Measurements from ENCODE around the gene PLEKHA6. TPM values are rescaled to one million over a fixed set of nuclear protein-coding genes. Genes with fewer than 3 reads are reported as not detected.

The PLEKHA6 gene
- total RNA-seq, 2 experiments from 2014 or later: 0.86 to 0.87 TPM

DNA sequence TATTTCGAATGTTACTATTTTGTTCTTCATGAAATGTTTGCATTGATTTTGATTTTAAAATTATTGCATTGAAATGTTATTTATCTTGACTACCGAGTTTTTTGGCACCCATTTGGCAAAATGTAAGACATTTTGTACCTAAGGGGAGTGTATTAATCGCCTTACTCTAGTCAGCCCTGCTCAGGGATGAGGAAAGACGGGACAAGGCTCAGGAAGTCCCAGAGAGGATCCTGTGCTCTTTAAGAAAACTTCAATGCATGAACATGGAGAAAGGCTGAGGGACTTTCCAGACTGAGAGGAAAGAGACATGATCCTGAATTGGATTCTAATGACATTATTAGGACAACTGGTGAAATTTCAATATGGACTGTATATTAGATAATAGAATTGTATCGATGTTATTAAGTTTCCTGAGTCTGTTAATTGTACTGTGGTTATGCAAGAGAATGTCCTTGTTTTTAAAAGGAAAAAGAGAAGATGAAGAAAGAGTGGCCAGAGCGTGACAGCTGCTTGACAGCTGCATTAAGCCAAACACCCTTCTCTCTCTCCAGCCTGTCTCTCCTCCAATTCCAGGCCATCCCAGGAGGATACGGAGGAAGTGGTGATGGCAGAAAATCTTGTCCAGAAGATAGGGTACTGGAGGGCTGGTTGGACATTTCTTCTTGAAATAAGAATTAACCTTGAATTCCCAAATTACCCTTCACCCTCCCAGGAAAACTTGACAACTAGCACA lies 66.0 kb downstream of the PLEKHA6 start:
- CTCF ChIA-PET: interaction anchor here (0.6 kb wide), 1 partner anchor 790 kb away, joined by 3 read pairs; no protein-coding TSS in a partner anchor
- intact Hi-C loops (cut with DNase I, micrococcal nuclease): no loop called here

DNA sequence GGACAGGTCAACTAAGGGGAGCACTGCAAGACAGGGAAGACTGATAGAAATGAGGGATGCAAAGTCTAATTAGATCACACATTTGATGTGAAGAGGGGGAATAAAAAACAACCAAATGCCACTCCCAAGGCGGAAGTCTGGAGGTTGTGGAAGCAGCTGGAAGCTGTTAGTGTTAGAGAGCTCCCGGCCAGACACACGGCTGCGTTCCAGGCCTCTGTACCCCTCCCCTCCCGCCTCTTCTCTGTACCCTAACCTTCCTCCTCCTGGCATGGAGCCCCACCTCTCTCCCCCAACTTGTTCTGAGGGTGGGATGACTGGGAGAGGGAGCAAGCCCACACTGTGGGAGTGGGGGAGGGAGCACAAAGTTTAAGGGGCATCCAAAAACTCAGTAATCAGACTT lies 67.0 kb downstream of the PLEKHA6 start:
- H3K27me3 Mint-ChIP-seq: peaks cover 12% of the 10 kb centered on the region
- no peaks in the 10 kb centered on the region for H3K36me3 Mint-ChIP-seq (ENCODE audit: low read depth)
- POLR2A ChIA-PET: no interaction called here

More for the DNA sequence above, 66.0 kb downstream of the PLEKHA6 start:
- Mint-ChIP-seq H3K4me1 (peaks cover 15% of the 10 kb centered on the region), H3K36me3 (ENCODE audit: low read depth) (no peaks in the 10 kb centered on the region), H3K9me3 (ENCODE audit: low read depth) (no peaks in the 10 kb centered on the region), H3K27ac (no peak overlapping the region), H3K27me3 (peaks cover 12% of the 10 kb centered on the region), H3K4me3 (no peak overlapping the region)
- ATAC-seq: no peak
- POLR2A ChIA-PET: no interaction called here
- DNase-seq: no peak

DNA sequence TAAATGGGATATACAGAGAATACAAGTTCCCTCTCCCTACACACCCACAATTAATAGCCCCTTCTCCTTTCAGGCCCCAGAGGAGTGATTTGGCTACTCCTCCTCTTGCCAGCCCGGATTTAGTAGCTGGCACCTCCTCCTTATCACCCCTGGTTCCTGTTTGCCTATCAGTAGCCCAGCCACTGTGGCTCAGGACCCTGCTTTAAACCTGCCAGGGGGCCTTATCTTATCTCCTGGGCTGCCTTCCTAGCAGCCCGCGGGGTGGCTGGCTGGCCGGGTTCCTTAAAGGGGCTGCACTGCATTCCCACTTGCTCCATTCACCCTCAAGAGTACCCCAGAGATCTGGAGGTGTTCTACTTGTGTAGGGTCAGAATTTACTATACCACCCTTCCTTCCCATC lies 70.4 kb downstream of the PLEKHA6 start:
- DNase-seq (no peak), ATAC-seq (no peak)
- no peak overlapping the region for H3K4me3 Mint-ChIP-seq
- H3K27me3 Mint-ChIP-seq: peaks cover 5% of the 10 kb centered on the region
- no peak overlapping the region for H3K27ac Mint-ChIP-seq
- no peaks in the 10 kb centered on the region for H3K9me3 Mint-ChIP-seq (ENCODE audit: low read depth)
- ChIA-PET CTCF (interaction anchor here (0.8 to 1.5 kb wide), 2 partner anchors 54 to 82 kb away, joined by 4 read pairs; no protein-coding TSS in a partner anchor), POLR2A (no interaction called here)
- intact Hi-C loops (cut with DNase I, micrococcal nuclease): no loop called here
- H3K36me3 Mint-ChIP-seq (ENCODE audit: low read depth): no peaks in the 10 kb centered on the region
- peaks cover 22% of the 10 kb centered on the region for H3K4me1 Mint-ChIP-seq

More for the DNA sequence above, 67.0 kb downstream of the PLEKHA6 start:
- DNase-seq: no peak
- no peak for ATAC-seq
- H3K4me3 Mint-ChIP-seq: no peak overlapping the region
- no peak overlapping the region for H3K27ac Mint-ChIP-seq
- H3K4me1 Mint-ChIP-seq: peaks cover 18% of the 10 kb centered on the region
- intact Hi-C loops (cut with DNase I, micrococcal nuclease): no loop called here
- CTCF ChIA-PET: no interaction called here
- no peaks in the 10 kb centered on the region for H3K9me3 Mint-ChIP-seq (ENCODE audit: low read depth)

DNA sequence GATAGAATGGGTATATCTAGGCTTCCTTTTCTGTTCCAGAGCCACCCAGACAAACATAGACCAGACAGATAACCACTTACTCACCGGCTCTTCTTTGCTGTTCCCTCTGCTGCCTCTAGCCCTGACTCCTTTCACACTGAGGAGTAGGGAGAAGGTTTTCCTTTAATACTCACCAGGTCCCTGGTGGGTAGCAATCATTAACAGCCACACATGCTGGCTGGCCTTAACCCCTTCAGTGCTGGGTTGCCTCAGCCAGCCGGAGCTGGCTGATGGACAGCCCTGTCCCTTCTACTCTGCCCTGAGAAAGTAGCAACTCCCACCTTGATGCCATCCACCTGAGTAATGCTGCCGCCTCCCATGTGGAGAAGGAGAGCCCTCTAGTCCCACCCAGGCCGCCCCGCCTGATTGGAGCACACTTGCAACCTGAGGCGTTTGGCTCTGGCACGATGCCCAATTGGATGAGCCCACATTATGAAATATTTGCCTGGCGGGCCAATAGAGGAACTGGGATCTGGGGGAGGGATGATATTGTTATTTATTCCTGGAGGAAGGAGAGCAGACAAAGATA lies 71.6 kb downstream of the PLEKHA6 start:
- no peak for DNase-seq
- Mint-ChIP-seq H3K27me3 (peaks cover 3% of the 10 kb centered on the region), H3K4me3 (no peak overlapping the region), H3K36me3 (ENCODE audit: low read depth) (no peaks in the 10 kb centered on the region), H3K9me3 (ENCODE audit: low read depth) (no peaks in the 10 kb centered on the region), H3K4me1 (peaks cover 22% of the 10 kb centered on the region), H3K27ac (peak overlapping the region; percentile 48)
- ATAC-seq: no peak
- CTCF ChIA-PET: interaction anchor here (1.5 kb wide), 1 partner anchor 63 kb away, joined by 3 read pairs; no protein-coding TSS in a partner anchor
- intact Hi-C loops (cut with DNase I, micrococcal nuclease): no loop called here
- POLR2A ChIA-PET: no interaction called here

DNA sequence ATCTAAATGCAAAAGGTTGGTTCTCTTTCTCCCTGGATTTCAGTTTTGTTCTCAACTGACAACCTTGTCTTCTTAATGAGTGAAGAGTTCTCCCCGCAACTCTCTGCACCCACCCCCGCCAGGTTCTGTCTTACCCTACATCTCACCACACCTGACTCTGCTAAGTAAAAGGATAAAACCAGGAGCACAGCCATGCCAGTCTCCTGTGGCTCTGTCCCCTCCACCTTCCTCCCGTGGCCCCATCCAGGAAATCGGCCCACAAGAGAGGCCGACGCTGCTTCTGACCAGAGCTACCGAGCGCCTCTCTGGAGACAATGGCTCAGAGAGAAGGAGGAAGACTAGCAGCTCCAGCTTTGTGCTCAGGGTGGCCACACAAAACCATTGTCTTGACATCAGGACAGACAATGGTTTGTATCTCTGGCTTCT lies 72.2 kb downstream of the PLEKHA6 start:
- H3K4me3 Mint-ChIP-seq: no peak overlapping the region
- peak overlapping the region; percentile 2 for H3K27ac Mint-ChIP-seq

DNA sequence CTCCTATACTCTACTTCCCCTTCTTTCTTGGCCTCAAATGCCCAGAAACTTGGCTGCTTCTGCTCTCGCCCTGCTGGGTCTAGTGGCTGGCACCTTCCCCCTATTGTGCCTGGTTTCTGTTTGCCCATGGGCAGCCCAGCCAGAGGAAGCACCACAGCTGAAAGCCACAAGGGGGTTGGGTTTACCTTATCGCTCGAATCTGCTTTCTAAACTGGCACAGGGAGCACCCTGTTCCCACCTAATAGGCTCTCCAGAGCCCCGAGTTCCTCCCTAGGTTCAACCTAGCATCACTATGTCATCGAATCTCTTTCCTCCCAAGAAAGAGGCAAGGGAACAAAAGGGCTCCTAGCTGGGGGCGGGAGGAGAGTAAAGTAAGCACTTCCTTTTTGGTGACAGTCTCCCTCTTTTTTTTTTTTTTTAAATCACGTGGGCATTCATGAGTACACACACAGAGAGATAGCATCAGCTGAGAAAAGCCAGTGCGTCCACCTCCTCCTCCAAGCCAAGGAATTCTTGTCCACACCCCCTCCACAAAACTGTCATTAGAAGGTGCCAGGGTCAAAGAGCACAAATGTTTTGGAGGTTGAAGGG lies 72.8 kb downstream of the PLEKHA6 start:
- DNase-seq (peak; percentile 50), ATAC-seq (peak; percentile 84)
- peaks cover 22% of the 10 kb centered on the region for H3K4me1 Mint-ChIP-seq
- H3K4me3 Mint-ChIP-seq: peak overlapping the region; percentile 50
- no peaks in the 10 kb centered on the region for H3K36me3 Mint-ChIP-seq (ENCODE audit: low read depth)
- H3K9me3 Mint-ChIP-seq (ENCODE audit: low read depth): no peaks in the 10 kb centered on the region
- ChIA-PET CTCF (interaction anchor here (0.6 to 1.5 kb wide), 4 partner anchors 9 to 256 kb away, joined by 3 to 6 read pairs (median 4); no protein-coding TSS in a partner anchor), POLR2A (interaction anchor here (0.6 kb wide), 1 partner anchor 67 kb away, joined by 3 read pairs; no protein-coding TSS in a partner anchor)
- intact Hi-C loops (cut with DNase I, micrococcal nuclease): no loop called here
- peak overlapping the region; percentile 87 for H3K27ac Mint-ChIP-seq
- H3K27me3 Mint-ChIP-seq: peaks cover 3% of the 10 kb centered on the region

More for the DNA sequence above, 72.2 kb downstream of the PLEKHA6 start:
- Mint-ChIP-seq H3K9me3 (ENCODE audit: low read depth) (no peaks in the 10 kb centered on the region), H3K4me1 (peaks cover 22% of the 10 kb centered on the region), H3K27me3 (peaks cover 3% of the 10 kb centered on the region), H3K36me3 (ENCODE audit: low read depth) (no peaks in the 10 kb centered on the region)
- ATAC-seq (no peak), DNase-seq (peak; percentile 11)
- POLR2A ChIA-PET: interaction anchor here (0.6 kb wide), 1 partner anchor 67 kb away, joined by 3 read pairs; no protein-coding TSS in a partner anchor
- CTCF ChIA-PET: interaction anchor here (0.7 to 1.5 kb wide), 3 partner anchors 9 to 256 kb away, joined by 3 to 6 read pairs (median 4); no protein-coding TSS in a partner anchor
- intact Hi-C loops (cut with DNase I, micrococcal nuclease): no loop called here

DNA sequence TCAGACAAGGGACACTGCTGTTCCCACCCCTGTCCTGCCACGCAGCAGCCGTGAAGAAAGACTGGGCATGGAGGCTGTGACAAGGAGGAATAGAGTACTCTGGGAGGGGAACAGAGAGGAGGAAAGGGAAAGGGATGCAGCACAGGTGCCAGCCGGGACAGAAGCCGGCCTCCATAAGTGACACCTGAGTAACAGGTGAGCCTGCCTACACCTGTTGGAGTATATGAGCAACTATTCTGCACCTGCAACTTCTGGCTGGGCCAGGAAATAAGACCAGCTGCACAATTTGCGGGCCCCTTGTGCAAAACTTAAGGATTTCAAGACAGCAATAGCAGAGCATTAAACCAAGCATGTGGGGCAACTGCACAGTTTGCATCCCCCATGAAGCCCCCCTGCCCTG lies 73.4 kb downstream of the PLEKHA6 start:
- intact Hi-C loops (cut with DNase I, micrococcal nuclease): no loop called here
- H3K9me3 Mint-ChIP-seq (ENCODE audit: low read depth): no peaks in the 10 kb centered on the region
- H3K27ac Mint-ChIP-seq: no peak overlapping the region
- CTCF ChIA-PET: interaction anchor here (0.6 kb wide), 2 partner anchors 68 to 137 kb away, joined by 3 read pairs; no protein-coding TSS in a partner anchor
- DNase-seq (no peak), ATAC-seq (no peak)
- H3K36me3 Mint-ChIP-seq (ENCODE audit: low read depth): no peaks in the 10 kb centered on the region
- H3K27me3 Mint-ChIP-seq: peaks cover 3% of the 10 kb centered on the region
- H3K4me1 Mint-ChIP-seq: peaks cover 22% of the 10 kb centered on the region
- POLR2A ChIA-PET: no interaction called here
- no peak overlapping the region for H3K4me3 Mint-ChIP-seq

DNA sequence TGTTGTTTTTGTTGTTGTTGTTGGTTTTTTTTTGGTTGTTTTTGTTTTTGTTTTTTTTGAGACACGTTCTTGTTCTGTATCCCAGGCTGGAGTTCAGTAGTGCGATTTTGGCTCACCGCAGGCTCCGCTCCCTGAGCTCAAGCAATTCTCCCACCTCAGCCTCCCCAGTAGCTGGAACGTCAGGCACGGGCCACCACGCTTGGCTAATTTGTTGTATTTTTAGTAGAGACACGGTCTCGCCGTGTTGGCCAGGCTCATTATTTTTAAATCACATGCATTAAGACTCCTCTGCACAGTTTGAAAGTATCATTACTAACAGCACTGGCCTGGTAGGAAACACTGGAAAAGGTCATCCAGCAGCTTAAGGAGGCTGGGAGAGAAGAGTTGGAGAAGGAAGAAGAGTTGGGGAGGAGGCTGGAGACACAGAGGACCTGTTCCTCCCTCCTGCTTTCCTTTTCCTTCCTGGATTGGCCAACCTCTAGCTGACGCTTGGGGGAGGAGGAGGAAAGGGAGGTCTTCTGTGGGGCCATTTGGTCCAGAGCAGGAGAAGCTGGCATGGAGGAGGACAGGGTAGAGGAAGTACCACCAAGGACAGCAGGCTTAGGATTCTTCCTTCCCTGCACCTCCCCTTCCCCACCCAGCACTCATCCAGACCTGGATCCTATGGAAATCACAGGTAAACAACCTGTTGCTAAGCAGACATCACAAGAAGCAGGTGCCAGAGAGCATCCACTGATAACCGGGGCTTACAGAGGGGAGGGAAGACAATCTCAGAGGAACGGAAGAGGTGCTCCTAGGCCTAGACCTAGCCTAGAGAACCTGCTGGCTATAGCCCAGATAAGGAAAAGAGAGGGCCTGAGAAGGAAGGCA lies 74.1 kb downstream of the PLEKHA6 start:
- Mint-ChIP-seq H3K27me3 (peaks cover 4% of the 10 kb centered on the region), H3K27ac (no peak overlapping the region), H3K9me3 (ENCODE audit: low read depth) (no peaks in the 10 kb centered on the region), H3K4me1 (peaks cover 22% of the 10 kb centered on the region), H3K4me3 (no peak overlapping the region), H3K36me3 (ENCODE audit: low read depth) (no peaks in the 10 kb centered on the region)
- ChIA-PET POLR2A (no interaction called here), CTCF (interaction anchor here (0.6 to 0.7 kb wide), 2 partner anchors 26 to 69 kb away, joined by 3 to 5 read pairs; no protein-coding TSS in a partner anchor)
- ATAC-seq (no peak), DNase-seq (no peak)
- intact Hi-C loops (cut with DNase I, micrococcal nuclease): no loop called here

DNA sequence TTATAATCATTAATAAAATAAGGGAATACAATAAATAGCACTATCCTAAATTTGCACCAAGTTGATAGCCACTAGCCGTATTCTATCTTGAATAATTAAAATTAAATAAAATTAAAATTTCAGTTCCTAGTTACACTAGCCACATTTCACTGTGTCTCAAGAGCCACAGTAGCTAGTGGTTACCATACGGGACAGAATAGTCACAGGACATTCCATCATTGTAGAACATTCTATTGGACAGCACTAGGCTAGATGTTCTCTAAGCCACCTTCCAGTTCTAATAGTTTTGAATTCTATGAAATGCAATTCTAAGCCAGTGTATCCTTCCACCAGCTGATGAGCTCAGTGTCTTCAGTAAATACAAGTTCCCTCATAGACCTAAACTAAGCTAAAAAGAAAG lies 74.8 kb downstream of the PLEKHA6 start:
- Mint-ChIP-seq H3K4me1 (peaks cover 22% of the 10 kb centered on the region), H3K27ac (no peak overlapping the region), H3K9me3 (ENCODE audit: low read depth) (no peaks in the 10 kb centered on the region), H3K36me3 (ENCODE audit: low read depth) (no peaks in the 10 kb centered on the region), H3K27me3 (peaks cover 2% of the 10 kb centered on the region), H3K4me3 (no peak overlapping the region)
- no peak for DNase-seq
- intact Hi-C loops (cut with DNase I, micrococcal nuclease): no loop called here
- POLR2A ChIA-PET: no interaction called here
- ATAC-seq: no peak
- CTCF ChIA-PET: interaction anchor here (0.7 kb wide), 2 partner anchors 24 to 27 kb away, joined by 3 to 5 read pairs; no protein-coding TSS in a partner anchor

DNA sequence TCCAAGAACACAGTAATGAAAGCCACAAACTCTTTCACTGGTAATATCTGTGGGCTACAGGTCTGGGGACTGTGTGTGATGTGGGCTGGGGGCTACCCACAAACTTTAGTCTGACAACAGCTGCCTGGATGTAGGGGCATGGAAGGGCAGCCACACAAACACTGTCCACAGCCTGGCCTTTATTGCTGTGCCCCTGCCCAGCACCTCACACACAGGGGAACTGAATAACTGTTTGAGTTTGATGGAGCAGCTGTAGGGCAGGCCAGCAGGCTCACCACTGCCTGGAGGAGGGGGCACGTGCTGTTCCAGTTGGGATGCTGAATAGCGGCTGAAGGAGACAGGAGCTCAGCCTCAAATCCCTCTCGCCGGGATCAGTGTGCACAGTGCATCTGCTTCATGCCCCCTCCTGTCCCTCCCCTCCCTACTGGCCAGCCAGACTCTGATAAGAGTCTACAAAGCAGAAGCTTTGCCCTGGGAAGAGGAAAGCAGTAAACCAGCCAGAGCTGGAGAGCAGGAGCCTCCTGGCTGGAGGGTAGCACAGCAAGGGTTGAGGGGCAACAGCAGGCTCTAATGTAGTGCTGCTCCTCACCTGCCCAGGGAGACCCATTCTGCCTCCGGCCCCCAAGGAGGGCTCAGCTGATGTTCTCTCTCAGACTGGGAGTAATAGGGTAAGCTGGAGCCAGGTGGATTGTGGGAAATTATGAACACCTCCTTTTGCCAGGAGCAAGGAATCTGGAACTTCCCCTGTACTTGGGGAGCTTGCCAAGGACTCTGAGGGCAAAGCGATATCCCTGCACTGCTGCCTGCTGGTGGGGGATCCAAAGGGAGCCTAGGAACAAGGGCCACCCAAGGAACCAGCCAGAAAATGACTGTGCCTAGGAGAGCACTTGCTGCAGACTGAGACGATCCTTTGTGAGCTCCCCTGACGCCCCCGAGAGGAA lies 75.7 kb downstream of the PLEKHA6 start:
- peaks cover 22% of the 10 kb centered on the region for H3K4me1 Mint-ChIP-seq
- POLR2A ChIA-PET: interaction anchor here (0.5 kb wide), 1 partner anchor 80 kb away, joined by 4 read pairs; no protein-coding TSS in a partner anchor
- no peaks in the 10 kb centered on the region for H3K9me3 Mint-ChIP-seq (ENCODE audit: low read depth)
- no peak for DNase-seq
- no peak for ATAC-seq
- no peak overlapping the region for H3K27ac Mint-ChIP-seq
- peaks cover 2% of the 10 kb centered on the region for H3K27me3 Mint-ChIP-seq
- H3K36me3 Mint-ChIP-seq (ENCODE audit: low read depth): no peaks in the 10 kb centered on the region
- no peak overlapping the region for H3K4me3 Mint-ChIP-seq
- intact Hi-C loops (cut with DNase I, micrococcal nuclease): no loop called here
- CTCF ChIA-PET: interaction anchor here (0.6 to 1.9 kb wide), 7 partner anchors 23 to 710 kb away, joined by 3 to 6 read pairs (median 4); partner anchors contain the start of gene GOLT1A

All from activated CD4-positive, alpha-beta T cell treated with anti-CD3 and anti-CD28 coated beads for 36 hours (primary cell).